Glutamatergic neuron (in vitro differentiated cells): Measurements from ENCODE around the gene CUL4A. TPM values are rescaled to one million over a fixed set of nuclear protein-coding genes. Genes with fewer than 3 reads are reported as not detected.
"Not testable (repeated sequence)": the region's sequence is repeated elsewhere in the genome, so short reads cannot be mapped to it uniquely, and the experiment has no call there.

Experiments used
- DNase-seq: peaks from one replicate; pipeline ENCODE4 v3.0.0; 2022
- H3K27ac Mint-ChIP-seq: one replicate; pipeline ENCODE4 v1.8.0; 2020; ENCODE audit warnings: mild to moderate bottlenecking, mixed read lengths, inconsistent platforms; ENCODE audit not compliant: unreplicated experiment
- H3K27me3 Mint-ChIP-seq: one replicate; pipeline ENCODE4 v1.8.0; 2020; ENCODE audit warnings: mild to moderate bottlenecking, moderate library complexity, mixed read lengths, inconsistent platforms; ENCODE audit not compliant: unreplicated experiment
- H3K36me3 Mint-ChIP-seq: one replicate; pipeline ENCODE4 v1.8.0; 2020; ENCODE audit warnings: mild to moderate bottlenecking, mixed read lengths, inconsistent platforms; ENCODE audit not compliant: unreplicated experiment
- H3K4me1 Mint-ChIP-seq: one replicate; pipeline ENCODE4 v1.8.0; 2020; ENCODE audit warnings: mild to moderate bottlenecking, low read depth, mixed read lengths, inconsistent platforms; ENCODE audit not compliant: unreplicated experiment
- H3K4me3 Mint-ChIP-seq: one replicate; pipeline ENCODE4 v1.8.0; 2020; ENCODE audit warnings: mild to moderate bottlenecking, mixed read lengths, inconsistent platforms; ENCODE audit not compliant: unreplicated experiment
- H3K9me3 Mint-ChIP-seq: one replicate; pipeline ENCODE4 v1.8.0; 2020; ENCODE audit warnings: mild to moderate bottlenecking, moderate library complexity, mixed read lengths, inconsistent platforms; ENCODE audit not compliant: unreplicated experiment
- CTCF ChIP-seq: fragments of 200-600 bp; sonication (generic); IDR thresholded peaks from one replicate; pipeline ENCODE4 v1.5.0; 2021; ENCODE audit not compliant: partially characterized antibody, unreplicated experiment
- long read RNA-seq: library from polyadenylated mRNA; unstranded; transcript quantifications from one replicate; pipeline ENCODE4 v2.0.0, GENCODE V29; 2020; ENCODE audit not compliant: unreplicated experiment
- total RNA-seq: library from RNA; stranded (reverse); fragmentation: NEBNext Ultra II Directional; extraction: Animal tissue kit (Norgen Biotek cat#: 25700); gene quantifications from one replicate; pipeline ENCODE4 v1.2.1, GENCODE V29; 2021; ENCODE audit not compliant: unreplicated experiment

The CUL4A gene
- 43.2 TPM for total RNA-seq
- long read RNA-seq, partial matches to known transcripts = 1 of 8 reads
- long read RNA-seq, other reads (novel, unspliced or antisense) = 1 of 8 reads

GRCh38 chr13:113209336-113209758 lies at the start of gene CUL4A:
Gene CUL4A, plus strand, starts transcription at chr13:113209613. Its CDS starts 15 bp downstream, at chr13:113209628.
- Mint-ChIP-seq H3K4me3 (peak within 1 kb of the TSS; percentile 84), H3K4me1 (peaks cover 19% of the 10 kb centered on the region), H3K27me3 (peaks cover 13% of the 10 kb centered on the region), H3K9me3 (peaks cover 10% of the 10 kb centered on the region), H3K36me3 (no peaks in the 10 kb centered on the region), H3K27ac (peak within 1 kb of the TSS; percentile 62)
- no peak for TF ChIP-seq CTCF
- peak; percentile 80 for DNase-seq

DNA sequence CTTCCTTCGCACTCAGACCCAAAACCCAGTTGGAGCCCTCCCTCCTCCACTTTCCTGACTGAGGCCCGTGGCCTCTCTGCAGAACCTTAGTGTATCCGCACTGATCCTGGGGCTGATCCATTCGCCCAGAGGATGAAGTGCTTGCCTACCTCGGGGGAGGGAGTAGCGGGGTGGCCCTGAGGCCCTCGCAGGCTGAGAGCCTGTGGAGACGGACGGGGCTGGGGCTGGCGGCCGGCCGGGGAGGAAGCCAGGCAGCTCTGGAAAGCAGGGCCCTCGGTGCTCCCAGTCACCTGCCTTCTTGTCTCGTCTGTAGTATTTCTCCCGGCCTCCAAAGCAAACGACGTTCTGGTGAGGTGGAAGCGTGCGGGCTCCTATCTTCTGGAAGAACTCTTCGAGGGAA lies 49.7 kb upstream of the CUL4A start:
- Mint-ChIP-seq H3K27me3 (peaks cover 7% of the 10 kb centered on the region), H3K4me3 (no peak overlapping the region), H3K9me3 (peaks cover 2% of the 10 kb centered on the region), H3K27ac (no peak overlapping the region), H3K36me3 (no peaks in the 10 kb centered on the region), H3K4me1 (peaks cover 9% of the 10 kb centered on the region)
- DNase-seq = no peak
- no peak for TF ChIP-seq CTCF

DNA sequence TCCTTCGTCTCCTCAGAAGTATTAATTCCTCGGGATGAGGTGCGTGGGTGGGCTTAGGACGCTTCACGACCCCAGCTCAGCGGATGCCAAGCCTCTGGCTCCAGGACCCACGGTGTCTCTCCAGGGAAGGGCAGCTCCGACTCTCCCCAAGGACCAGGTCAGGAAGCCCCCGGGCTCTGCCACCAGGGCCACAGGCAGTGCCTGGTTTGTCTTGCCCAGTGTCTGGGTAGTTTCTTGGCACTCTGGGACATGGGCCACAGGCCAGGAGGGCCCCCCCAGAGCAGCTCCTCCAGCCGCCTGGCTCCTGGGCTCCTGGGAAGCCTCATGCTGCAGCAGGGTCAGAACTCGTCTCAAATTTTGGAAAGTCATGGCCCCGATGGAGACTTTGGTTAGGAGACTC lies 48.4 kb upstream of the CUL4A start:
- Mint-ChIP-seq H3K27ac (no peak overlapping the region), H3K4me1 (peaks cover 9% of the 10 kb centered on the region), H3K4me3 (no peak overlapping the region), H3K9me3 (peaks cover 2% of the 10 kb centered on the region), H3K27me3 (peaks cover 7% of the 10 kb centered on the region), H3K36me3 (no peaks in the 10 kb centered on the region)
- DNase-seq = no peak
- no peak for TF ChIP-seq CTCF

DNA sequence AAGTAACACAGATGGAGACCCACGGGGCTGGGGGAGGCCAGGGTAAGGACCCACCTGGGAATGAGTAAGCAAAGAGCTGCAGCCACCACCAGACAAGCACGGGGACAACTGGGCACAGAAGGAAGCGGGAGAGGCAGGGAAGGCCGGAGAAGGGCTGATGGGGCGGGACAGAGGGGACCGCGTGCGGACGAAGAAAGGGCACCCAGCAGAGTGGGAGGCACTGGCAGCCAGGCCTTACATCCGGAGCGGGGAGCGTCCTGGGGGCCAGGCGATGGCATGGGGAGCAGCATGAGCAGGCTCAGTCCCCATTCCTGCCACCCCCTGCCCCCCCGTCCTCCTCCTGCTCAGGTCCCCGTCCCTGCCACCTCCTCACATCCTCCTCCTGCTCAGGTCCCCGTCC lies 48.0 kb upstream of the CUL4A start:
- no peak for DNase-seq
- H3K27me3 Mint-ChIP-seq = peaks cover 7% of the 10 kb centered on the region
- H3K4me1 Mint-ChIP-seq = peaks cover 9% of the 10 kb centered on the region
- H3K9me3 Mint-ChIP-seq = peaks cover 2% of the 10 kb centered on the region
- no peak overlapping the region for H3K4me3 Mint-ChIP-seq
- no peak for TF ChIP-seq CTCF
- no peak overlapping the region for H3K27ac Mint-ChIP-seq
- H3K36me3 Mint-ChIP-seq = no peaks in the 10 kb centered on the region

- not testable (repeated sequence) for DNase-seq, H3K9me3 Mint-ChIP-seq, H3K4me1 Mint-ChIP-seq, H3K27me3 Mint-ChIP-seq, H3K4me3 Mint-ChIP-seq, H3K36me3 Mint-ChIP-seq, H3K27ac Mint-ChIP-seq
Observed at GRCh38 chr13:113161975-113162374, 47.4 kb upstream of the CUL4A start.
